ENCODE data around the gene KANK4.
"Not testable (repeated sequence)": the region's sequence is repeated elsewhere in the genome, so short reads cannot be mapped to it uniquely, and the experiment has no call there.

Gene KANK4

DNA sequence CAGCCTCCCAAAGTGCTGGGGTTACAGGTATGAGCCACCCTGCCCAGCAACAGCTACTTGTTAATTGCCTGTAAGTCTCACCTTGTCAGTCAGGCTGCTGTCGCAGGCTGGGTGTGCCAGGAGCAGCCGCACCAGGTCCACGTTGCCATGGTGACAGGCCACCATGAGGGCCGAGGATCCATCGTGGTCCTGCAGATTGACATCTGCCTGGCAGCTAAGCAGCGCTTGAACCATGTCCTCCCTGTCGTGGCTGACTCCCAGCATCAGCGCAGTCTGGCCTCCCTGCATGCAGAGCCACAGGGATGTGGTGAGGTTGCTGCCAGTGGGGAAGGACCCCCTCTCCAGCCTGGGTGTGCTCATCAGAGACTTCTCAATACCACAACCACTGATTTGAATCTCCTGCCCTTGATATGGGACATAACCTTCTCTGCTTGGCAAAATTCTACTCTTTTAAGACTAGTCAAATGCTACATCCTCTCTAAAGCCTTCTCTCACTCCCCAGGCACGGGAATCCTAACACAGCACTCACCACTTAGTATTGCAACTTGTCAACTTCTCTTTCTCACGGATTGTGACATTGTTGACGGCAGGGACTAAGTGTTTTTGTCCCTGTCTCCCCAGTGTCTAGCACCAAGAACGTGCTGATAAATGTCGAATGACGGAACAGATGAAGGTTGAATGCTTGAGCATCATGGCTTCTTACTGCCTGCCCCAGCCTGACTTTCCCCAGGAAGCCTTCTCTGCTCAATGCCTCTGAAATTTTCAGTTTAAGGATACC is 71.7 kb downstream of the KANK4 start:
- in situ Hi-C loops (cut with MboI; ENCODE audit: low pct_unique_long_range_greater_than_20kb, low sequenced_read_pairs) = no loop called here
- no peak for DNase-seq

DNA sequence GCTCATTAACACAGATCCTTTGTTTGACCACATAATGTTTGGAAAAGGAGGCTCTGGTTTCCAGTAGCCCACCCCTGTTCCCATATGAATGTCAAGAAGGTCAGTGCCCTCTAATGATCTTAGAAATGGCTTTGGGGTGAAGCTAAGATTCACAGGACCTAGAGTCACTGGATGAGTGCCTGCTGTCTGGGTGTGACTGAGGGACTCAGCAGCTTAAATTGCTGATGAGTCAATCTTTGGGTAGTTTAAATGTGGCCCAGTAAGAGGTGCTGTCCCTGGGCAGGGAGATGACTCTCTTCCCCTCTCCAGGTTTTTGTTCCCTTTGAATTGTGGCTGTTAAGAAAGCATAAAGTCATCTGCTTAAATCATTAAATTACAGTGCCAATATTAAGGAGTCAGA is 74.0 kb downstream of the KANK4 start:
- no peak for DNase-seq
- in situ Hi-C loops (cut with MboI; ENCODE audit: low pct_unique_long_range_greater_than_20kb, low sequenced_read_pairs) = no loop called here

DNA sequence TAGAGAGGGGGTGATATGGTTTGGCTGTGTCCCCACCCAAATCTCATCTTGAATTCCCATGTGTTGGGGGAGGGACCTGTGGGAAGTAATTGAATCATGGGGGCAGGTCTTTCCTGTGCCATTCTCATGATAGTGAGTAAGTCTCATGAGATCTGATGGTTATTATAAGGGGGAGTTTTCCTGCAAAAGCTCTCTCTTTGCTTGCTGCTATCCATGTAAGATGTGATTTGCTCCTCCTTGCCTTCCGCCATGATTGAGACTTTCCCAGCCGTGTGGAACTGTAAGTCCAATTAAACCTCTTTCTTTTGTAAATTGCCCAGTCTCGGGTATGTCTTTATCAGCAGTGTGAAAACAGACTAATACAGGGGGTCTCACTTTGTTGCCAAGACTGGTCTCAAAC is 74.9 kb downstream of the KANK4 start:
- DNase-seq; in situ Hi-C loops (cut with MboI; ENCODE audit: low pct_unique_long_range_greater_than_20kb, low sequenced_read_pairs): not testable (repeated sequence)

DNA sequence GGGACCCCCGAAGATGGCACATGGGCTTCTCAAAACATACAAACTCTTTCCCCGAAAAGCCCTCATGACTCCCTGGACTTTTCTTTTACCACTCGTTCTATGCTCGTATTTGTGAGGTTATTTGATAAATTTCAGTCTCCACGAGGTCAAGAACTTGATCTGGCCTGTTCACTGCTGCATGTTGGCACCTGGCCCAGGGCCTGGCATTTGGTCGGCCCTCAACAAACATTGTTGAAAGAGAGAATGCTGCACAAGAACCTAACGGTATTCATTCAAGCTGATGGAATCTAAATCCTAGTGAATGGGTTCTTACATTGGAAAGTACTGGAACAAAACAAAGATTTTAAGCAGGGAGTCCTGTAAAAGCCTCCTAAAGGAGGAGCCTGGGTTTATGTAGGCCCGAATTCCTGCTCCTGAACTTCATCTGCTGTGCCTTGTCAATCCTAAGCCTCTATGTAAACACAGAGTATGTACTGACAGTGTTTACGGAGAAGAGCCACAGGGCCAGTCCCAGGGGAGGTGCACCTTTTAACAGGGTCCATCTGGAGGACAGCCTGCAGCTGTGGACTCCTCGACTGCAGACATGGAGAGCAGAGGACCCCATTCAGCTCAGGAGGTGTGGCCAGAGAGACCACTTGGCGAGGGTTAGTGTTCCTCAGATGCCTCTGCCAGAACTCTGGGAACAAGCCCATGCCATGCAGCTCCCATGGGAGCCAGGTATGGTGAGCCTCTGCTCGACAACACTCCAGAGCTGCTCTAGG is 77.7 kb downstream of the KANK4 start:
- in situ Hi-C loops (cut with MboI; ENCODE audit: low pct_unique_long_range_greater_than_20kb, low sequenced_read_pairs) = no loop called here
- DNase-seq = no peak

DNA sequence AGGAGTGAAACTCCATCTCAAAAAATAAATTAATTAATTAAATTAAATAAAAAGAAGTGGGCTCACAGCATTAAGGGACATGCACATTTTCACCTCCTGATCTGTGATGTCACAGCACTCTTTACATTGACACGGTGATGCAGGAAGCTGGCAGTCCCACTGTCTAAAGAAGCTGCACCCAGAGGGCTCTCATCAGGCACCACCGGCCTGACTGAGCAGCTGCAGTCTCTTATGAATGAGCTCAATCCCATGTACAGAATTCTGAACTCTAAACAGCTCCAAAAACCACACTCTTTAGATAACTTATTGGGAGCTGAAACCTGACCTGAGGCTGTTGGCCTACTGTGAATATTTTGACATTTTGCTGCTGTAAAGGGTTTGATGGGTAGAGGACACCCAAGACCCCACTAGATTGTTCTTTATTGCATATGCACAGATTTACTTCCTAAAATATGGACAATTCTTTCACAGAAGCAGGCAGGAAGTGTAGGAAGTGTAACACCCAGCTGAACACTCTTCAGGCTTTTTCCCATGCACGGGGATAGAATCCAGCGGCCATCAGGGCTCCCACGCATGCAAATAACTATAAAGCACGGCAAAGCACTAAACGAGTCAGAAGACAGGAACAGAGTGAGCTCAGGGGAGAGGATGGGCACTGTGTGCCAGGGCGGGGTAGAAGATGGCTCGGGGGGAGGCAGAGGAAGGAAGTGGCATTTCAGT is 78.4 kb downstream of the KANK4 start:
- DNase-seq = no peak
- in situ Hi-C loops (cut with MboI; ENCODE audit: low pct_unique_long_range_greater_than_20kb, low sequenced_read_pairs) = no loop called here

DNA sequence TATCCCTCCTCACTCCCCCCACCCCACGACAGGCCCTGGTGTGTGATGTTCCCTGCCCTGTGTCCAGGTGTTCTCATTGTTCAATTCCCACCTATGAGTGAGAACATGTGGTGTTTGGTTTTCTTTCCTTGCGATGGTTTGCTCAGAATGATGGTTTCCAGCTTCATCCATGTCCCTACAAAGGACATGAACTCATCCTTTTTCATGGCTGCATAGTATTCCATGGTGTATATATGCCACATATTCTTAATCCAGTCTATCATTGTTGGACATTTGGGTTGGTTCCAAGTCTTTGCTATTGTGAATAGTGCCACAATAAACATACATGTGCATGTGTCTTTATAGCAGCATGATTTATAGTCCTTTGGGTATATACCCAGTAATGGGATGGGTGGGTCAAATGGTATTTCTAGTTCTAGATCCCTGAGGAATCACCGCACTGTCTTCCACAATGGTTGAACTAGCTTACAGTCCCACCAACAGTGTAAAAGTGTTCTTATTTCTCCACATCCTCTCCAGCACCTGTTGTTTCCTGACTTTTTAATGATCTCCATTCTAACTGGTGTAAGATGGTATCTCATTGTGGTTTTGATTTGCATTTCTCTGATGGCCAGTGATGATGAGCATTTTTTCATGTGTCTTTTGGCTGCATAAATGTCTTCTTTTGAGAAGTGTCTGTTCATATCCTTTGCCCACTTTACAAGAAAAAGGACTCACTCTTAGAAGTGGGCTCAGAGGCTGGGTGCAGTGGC is 79.4 kb downstream of the KANK4 start:
- DNase-seq; in situ Hi-C loops (cut with MboI; ENCODE audit: low pct_unique_long_range_greater_than_20kb, low sequenced_read_pairs): not testable (repeated sequence)

DNA sequence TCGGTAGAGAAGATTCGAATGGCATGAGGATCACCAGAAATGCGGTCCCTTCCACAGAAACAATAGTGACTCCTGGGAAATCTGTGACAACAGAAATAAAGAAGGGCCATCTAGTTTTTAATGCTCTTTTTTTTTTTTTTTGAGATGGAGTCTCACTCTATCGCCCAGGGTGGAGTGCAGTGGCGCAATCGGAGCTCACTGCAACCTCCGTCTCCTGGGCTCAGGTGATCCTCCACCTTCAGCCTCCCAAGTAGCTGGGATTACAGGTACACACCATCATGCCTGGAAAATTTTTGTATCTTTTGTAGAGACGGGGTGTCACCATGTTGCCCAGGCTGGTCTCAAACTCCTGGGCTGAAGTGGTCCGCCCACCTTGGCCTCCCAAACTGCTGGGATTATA is 80.7 kb downstream of the KANK4 start:
- in situ Hi-C loops (cut with MboI; ENCODE audit: low pct_unique_long_range_greater_than_20kb, low sequenced_read_pairs) = no loop called here
- DNase-seq = no peak

DNA sequence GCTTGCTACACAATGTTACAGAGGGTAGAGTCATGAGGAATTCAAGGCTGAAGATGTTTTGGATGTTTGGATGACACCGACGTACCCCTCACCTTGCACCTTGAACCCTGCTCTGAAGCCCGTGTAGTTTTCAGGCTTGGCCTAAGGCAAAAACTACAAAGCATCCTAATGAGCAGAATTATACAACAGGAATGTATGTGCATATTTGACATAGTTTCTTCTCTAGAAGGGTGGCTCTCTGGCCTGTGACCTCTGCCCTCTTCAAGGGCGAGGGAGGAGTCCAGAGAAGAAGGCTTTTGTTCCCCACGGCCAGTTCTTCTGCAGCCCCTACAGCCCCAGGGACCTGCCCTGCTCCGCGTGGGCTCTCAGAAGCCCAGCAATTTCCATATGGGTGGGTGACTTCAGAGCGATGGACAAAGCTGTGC is 81.3 kb downstream of the KANK4 start:
- in situ Hi-C loops (cut with MboI; ENCODE audit: low pct_unique_long_range_greater_than_20kb, low sequenced_read_pairs) = no loop called here
- DNase-seq = no peak

DNA sequence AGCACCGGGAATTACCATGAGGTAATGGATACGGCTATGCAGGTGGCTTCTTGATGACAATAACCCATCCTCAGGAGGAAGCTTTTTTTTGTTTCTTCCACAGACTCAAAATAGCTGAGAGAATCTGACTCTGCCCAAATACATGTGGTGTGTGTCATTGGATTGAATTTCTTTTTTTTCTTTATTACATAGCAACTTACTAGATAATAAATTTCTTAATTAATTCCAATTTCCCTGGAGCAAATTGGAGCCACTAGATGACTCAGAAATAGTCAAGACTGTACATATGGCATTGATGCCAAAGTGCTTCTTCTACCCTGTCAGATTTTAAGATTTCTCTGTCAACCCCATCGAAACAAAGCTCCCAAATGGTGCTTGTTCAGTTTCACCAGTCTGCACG is 81.9 kb downstream of the KANK4 start:
- DNase-seq = no peak
- in situ Hi-C loops (cut with MboI; ENCODE audit: low pct_unique_long_range_greater_than_20kb, low sequenced_read_pairs) = no loop called here

DNA sequence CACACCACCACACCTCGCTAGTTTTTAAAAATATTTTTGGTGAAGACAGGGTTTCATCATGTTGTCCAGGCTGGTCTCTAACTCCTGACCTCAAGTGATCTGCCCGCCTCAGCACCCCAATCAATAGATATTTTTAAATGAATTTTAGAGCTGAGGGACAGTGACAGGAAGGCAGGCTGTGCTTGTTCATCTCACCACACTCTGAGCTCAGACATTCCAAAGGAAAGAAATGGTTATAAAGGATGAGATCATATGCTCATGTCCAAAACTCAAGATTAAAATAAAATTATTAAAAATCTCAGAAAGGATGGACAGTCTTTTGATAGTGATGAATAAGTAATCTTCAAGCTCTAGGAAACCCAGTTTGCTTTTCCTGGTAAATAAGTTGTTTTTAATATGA is 83.7 kb downstream of the KANK4 start:
- in situ Hi-C loops (cut with MboI; ENCODE audit: low pct_unique_long_range_greater_than_20kb, low sequenced_read_pairs) = no loop called here
- DNase-seq = no peak

DNA sequence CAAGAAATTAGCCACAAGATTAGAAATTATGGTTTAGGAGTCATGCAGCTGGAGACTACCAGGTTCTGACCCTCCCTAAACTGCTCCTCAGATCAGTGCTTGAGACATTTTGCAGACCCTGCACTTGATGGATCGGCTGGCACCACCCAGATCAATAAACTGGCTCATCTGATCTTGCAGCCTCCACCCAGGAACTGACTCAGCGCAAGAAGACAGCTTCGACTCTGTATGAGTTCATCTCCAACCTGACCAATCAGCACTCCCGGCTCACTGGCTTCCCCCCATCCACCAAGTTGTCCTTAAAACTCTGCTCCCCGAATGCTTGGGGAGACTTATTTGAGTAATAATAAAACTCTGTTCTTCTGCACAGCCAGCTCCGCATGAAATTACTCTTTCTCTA is 84.5 kb downstream of the KANK4 start:
- in situ Hi-C loops (cut with MboI; ENCODE audit: low pct_unique_long_range_greater_than_20kb, low sequenced_read_pairs) = no loop called here
- no peak for DNase-seq

DNA sequence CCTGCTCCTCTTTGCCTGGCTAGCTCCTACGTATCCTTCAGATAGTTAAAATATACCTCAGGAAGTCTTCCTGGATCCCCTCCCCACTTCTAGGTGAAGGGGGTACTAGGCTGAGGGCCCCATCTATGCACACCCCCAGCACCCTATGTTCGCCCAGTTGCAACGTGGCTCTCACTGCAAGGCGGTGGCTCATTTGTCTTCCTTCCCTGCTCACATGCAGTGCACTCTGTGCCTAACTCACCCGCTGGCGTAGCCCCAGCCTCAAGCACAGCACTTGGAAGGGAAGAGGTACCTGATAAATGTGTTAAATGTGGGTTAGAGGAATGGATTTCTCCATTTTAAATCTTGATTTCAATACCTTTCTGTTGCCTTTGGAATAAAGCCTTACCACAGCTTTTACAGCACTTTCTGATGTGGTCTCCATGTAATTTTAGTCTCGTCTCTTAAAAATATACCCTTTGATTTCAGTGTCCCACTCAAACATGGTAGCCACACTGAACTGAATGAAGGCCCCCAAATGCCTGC is 85.2 kb downstream of the KANK4 start:
- in situ Hi-C loops (cut with MboI; ENCODE audit: low pct_unique_long_range_greater_than_20kb, low sequenced_read_pairs) = no loop called here
- no peak for DNase-seq

DNA sequence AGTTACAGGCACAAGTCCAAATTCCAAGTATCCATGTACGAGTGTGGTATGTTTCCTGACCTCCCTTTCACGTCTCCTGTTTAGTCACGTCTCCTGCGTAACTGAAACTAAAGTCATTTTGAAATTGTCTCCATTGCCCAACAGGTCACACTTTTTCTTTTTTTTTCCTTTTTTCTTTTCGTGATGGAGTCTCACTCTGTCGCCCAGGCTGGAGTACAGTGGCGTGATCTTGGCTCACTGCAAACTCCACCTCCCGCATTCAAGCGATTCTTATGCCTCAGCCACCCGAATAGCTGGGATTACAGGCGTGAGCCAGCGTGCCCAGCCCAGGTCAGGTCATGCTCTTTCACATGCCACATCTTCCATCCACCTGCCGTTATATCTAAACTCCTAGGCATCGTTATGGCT is 86.4 kb downstream of the KANK4 start:
- DNase-seq = no peak
- in situ Hi-C loops (cut with MboI; ENCODE audit: low pct_unique_long_range_greater_than_20kb, low sequenced_read_pairs) = no loop called here

DNA sequence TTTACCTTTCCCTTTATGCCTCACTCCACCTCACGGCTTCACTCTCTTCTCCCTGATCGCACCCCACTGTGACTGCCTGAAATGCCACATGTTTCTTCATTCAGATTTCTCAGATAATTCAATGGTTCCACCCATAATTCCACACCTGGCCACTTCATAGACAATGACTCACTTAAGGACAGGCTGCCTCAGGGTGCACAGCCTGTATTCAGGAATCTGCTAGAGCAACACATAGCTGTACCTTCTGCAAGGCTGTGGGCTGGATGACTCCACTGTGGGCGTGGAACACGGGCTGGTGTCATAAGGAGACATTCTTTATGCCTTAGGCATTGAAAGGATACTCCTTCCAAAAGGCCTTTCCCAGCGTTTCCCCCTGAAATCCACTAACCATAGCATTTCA is 88.5 kb downstream of the KANK4 start:
- in situ Hi-C loops (cut with MboI; ENCODE audit: low pct_unique_long_range_greater_than_20kb, low sequenced_read_pairs) = no loop called here
- no peak for DNase-seq

DNA sequence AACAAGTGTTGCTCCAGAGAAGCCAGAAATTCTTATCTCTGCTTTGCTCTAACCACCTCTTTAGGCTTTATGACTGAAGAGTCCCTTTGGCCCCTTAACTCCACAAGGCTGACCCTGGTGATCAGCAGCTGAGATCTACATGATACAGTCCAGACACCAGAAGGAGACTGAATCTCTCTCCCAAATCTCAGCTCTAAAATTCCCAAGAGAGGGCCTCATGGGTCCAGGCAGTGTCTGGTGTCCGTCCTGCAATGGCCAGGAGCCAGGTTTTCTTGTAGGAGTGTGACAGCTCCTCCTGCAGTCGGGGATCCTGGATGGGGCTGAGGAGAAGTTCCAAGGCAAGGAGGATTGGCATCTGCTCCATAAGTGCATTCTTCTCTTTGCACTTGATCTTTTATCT is 89.3 kb downstream of the KANK4 start:
- no peak for DNase-seq
- in situ Hi-C loops (cut with MboI; ENCODE audit: low pct_unique_long_range_greater_than_20kb, low sequenced_read_pairs) = no loop called here

DNA sequence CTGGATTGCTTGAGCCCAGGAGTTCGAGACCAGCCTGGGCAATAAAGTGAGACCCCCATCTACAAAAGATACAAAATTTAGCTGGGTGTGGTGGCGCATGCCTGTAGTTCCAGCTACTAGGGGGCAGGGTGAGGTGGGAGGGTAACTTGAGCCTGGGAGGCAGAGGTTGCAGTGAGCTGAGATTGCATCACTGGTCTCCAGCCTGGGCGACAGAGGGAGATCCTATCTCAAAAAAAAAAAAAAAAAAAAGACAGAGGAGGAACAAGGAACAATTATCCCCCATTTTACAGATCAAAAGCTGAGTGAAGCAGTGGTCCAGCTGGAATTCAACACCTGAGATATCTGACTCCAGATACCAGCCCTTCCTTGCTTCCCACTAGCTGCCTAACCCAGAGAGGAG is 89.8 kb downstream of the KANK4 start:
- in situ Hi-C loops (cut with MboI; ENCODE audit: low pct_unique_long_range_greater_than_20kb, low sequenced_read_pairs) = no loop called here
- DNase-seq = no peak

DNA sequence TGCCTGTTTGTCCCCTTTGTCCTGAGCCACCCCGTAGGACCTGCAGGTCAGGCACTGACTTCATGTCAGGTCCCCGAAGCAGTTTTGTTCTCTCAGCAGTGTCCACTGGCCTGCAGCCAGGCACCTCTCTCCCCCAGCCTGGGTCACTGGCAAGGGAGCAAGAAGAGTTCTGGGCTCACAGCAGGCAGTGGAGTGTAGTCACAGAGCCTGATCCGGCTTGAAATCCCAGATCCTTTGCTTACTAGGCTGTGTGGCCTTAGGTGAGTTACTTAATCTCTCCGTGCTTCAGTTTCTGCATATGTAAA is 90.4 kb downstream of the KANK4 start:
- in situ Hi-C loops (cut with MboI; ENCODE audit: low pct_unique_long_range_greater_than_20kb, low sequenced_read_pairs) = no loop called here
- DNase-seq = no peak

DNA sequence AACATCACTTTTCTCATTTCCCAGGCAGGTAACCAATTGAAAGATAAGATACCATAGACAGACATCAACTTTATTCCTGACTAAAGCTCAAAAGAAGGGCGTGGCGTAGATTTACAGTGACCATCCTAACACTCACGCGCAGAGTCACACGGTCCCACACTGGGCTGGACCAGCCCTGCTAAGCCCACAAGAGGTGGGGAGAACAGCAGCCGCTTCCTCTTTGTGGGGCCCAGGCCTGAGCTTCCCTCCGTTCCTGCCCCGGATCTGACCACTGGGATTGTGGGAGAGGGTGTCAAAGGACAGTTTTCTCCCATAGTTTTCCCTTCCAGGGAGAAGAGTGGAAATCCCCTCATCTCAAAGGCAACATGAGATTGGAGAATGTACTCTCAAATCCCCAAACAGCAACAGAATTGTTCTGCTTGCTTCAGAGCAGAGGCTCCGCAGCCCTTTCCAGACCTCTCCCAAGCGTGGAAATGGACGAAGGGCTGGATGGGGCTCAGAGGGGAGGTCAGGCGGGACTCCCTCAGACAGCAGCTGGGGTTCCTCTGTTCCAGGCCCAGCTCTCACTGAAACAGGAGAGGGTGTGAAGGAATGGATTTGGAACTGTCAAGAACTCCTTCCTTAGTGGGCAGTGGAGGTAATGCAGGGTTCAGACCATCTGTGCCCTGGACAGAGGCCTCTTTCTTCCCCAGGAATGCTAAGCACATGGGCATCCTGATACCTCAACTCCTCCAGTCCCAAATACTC is 90.9 kb downstream of the KANK4 start:
- no peak for DNase-seq
- in situ Hi-C loops (cut with MboI; ENCODE audit: low pct_unique_long_range_greater_than_20kb, low sequenced_read_pairs) = no loop called here

DNA sequence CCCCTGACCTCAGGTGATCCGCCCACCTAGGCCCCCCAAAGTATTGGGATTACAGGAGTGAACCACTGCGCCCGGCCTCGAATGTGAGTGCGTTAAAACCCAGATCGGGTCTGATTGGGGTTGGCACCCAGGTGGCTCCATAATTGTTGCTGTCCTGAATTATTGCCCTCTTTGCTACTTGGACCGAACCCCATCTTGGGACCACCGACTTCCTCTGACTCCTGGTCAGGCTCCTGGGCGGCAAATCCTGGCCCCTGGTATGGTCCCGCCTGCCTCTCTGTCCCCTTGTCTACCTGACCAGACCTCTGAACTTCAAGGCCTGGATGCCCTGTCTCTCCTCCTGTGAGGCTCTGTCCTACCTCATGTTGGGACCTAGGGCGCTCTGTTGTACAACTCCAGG is 91.7 kb downstream of the KANK4 start:
- DNase-seq = no peak
- in situ Hi-C loops (cut with MboI; ENCODE audit: low pct_unique_long_range_greater_than_20kb, low sequenced_read_pairs) = no loop called here
